NB4 (cell line): ENCODE data around the gene TRAPPC12.
"Not testable (repeated sequence)": the region's sequence is repeated elsewhere in the genome, so short reads cannot be mapped to it uniquely, and the experiment has no call there.

Experiments
- DNase-seq: peaks from one replicate; pipeline ENCODE4 v3.0.0; 2010; ENCODE audit warnings: low read depth
- H3K4me3 ChIP-seq: one replicate; pipeline ENCODE4 v1.5.1; 2011; ENCODE audit warnings: mild to moderate bottlenecking, low read depth, low read length, moderate library complexity
- MAX ChIP-seq: IDR thresholded peaks from 2 replicates; pipeline ENCODE4 v1.6.1; 2011; ENCODE audit warnings: low read depth, low read length
- MYC ChIP-seq: IDR thresholded peaks from 2 replicates; pipeline ENCODE4 v1.6.1; 2011; ENCODE audit warnings: low read depth, low read length
- POLR2A ChIP-seq: IDR thresholded peaks from 2 replicates; pipeline ENCODE4 v1.6.1; 2011; ENCODE audit warnings: mild to moderate bottlenecking; ENCODE audit not compliant: insufficient read length; ENCODE audit errors: extremely low read depth
- TF ChIP-seq, protein P1 (sequence below): IDR thresholded peaks from one replicate; pipeline ENCODE4 v1.5.1; 2012; ENCODE audit warnings: low read depth, low read length

The TRAPPC12 gene

DNA sequence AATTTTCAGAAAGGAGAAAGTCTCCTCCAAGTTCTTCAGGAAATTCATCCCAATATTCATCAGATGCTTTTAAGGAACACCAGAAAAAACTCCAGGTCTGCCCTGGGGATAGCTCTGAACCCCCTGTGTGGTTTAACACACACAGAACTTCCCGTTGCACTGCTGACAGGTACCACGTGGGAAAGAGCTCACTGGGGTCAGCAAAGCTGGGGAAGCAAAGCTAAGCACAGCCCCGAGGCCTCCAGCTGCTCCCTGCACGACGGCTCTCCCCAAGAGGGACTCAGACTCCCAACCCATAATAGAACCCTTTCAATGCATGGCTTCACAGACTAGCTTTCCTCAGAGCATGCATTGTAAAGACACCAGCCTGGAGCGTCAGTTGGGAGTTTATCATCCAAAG, 111.8 kb downstream of the TRAPPC12 start:
- peak; percentile 58 for DNase-seq
- no peak overlapping the region for H3K4me3 ChIP-seq
- TF ChIP-seq POLR2A (no peak), MYC (peak; percentile 40; the same call in 1 of the 2 replicates), MAX (peak; percentile 81)
- TF ChIP-seq, protein P1, sequence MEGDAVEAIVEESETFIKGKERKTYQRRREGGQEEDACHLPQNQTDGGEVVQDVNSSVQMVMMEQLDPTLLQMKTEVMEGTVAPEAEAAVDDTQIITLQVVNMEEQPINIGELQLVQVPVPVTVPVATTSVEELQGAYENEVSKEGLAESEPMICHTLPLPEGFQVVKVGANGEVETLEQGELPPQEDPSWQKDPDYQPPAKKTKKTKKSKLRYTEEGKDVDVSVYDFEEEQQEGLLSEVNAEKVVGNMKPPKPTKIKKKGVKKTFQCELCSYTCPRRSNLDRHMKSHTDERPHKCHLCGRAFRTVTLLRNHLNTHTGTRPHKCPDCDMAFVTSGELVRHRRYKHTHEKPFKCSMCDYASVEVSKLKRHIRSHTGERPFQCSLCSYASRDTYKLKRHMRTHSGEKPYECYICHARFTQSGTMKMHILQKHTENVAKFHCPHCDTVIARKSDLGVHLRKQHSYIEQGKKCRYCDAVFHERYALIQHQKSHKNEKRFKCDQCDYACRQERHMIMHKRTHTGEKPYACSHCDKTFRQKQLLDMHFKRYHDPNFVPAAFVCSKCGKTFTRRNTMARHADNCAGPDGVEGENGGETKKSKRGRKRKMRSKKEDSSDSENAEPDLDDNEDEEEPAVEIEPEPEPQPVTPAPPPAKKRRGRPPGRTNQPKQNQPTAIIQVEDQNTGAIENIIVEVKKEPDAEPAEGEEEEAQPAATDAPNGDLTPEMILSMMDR = no peak

GRCh38 chr2:3491716-3492474, 112.4 kb downstream of the TRAPPC12 start:
- TF ChIP-seq POLR2A (no peak), MYC (no peak), MAX (no peak)
- TF ChIP-seq, protein P1 = no peak
- no peak for DNase-seq
- H3K4me3 ChIP-seq = no peak overlapping the region

DNA sequence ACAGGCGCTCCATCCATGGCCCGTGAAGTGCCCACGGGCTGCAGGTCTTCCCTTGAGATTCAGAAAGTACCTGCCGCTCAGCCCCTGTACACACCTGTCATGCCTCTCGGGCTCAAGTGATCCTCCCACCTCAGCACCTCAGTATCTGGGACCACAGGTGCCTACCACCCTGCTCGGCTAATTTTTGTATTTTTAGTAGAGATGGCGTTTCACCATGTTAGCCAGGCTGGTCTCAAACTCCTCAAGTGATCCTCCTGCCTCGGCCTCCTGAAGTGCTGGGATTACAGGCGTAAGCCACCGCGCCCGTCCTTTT, 112.9 kb downstream of the TRAPPC12 start:
- not testable (repeated sequence) for H3K4me3 ChIP-seq, DNase-seq

GRCh38 chr2:3492951-3493614, 113.6 kb downstream of the TRAPPC12 start:
- peak overlapping the region; percentile 54 for H3K4me3 ChIP-seq
- peak; percentile 90 for DNase-seq
- no peak for TF ChIP-seq POLR2A
- TF ChIP-seq, protein P1 = no peak
- peak; percentile 57 for TF ChIP-seq MAX
- TF ChIP-seq MYC = 0 out of 2 replicates have a peak, but pooled peaks have one; percentile 22

GRCh38 chr2:3493615-3494007, 114.1 kb downstream of the TRAPPC12 start:
- H3K4me3 ChIP-seq = peak overlapping the region; percentile 54
- peak; percentile 91 for DNase-seq
- peak; percentile 78 for TF ChIP-seq POLR2A
- TF ChIP-seq, protein P1 = no peak
- TF ChIP-seq MAX = peak; percentile 48; the same call in 1 of the 2 replicates
- TF ChIP-seq MYC = no peak

DNA sequence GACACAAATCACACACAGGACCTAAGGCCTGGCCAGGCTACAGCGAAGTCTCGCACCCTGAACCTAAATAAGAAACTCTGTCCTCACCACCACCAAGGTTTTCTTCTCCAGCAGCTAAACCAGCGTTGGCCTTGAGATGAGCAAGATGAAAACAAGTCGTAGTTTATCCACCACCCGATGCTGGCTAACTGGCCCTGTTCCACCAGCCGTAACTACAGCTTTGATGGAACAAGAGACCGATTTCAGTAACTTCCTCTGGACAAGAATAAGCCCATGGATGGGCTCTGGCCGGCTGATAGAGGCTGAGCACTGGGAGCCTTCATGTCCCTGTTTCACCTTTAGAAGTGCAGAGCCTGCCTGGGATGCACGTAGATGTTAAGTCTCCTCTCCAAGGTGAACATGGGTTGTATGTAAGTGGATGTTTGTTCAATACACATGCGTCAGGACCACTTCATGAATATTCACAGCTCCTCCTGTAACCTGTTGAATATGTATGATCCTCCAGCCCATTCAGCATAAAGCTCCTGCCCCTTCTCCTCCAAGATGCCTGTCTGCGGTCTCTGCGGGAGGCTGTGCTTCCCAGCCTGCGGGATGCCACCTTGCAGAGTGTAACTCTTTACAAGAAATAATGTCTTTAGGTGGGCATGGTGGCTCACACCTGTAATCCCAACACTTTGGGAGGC, 115.6 kb downstream of the TRAPPC12 start:
- no peak overlapping the region for H3K4me3 ChIP-seq
- TF ChIP-seq MYC (no peak), MAX (no peak), POLR2A (no peak)
- TF ChIP-seq, protein P1 = no peak
- no peak for DNase-seq

DNA sequence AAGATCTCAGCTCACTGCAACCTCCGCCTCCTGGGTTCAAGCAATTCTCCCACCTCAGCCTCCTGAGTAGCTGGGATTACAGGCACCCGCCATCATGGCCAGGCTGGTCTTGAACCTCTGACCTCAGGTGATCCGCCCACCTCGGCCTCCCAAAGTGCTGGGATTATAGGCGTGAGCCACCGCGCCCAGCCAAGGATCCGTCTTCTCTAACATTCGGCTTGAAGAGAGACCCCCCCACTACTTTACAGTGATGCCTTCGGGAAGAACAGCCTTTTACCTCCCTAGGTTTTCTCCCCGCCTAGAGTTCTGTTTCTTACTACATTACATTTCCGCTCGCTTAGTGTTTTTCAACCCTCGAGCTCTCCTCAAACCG, 117.2 kb downstream of the TRAPPC12 start:
- DNase-seq, H3K4me3 ChIP-seq: not testable (repeated sequence)
